ENCODE results near the gene VSTM5. TPM values are rescaled to one million over a fixed set of nuclear protein-coding genes. Genes with fewer than 3 reads are reported as not detected.

Gene VSTM5
- total RNA-seq, 4 donors from 2014 or later: 0.79 TPM; not detected in 3

DNA sequence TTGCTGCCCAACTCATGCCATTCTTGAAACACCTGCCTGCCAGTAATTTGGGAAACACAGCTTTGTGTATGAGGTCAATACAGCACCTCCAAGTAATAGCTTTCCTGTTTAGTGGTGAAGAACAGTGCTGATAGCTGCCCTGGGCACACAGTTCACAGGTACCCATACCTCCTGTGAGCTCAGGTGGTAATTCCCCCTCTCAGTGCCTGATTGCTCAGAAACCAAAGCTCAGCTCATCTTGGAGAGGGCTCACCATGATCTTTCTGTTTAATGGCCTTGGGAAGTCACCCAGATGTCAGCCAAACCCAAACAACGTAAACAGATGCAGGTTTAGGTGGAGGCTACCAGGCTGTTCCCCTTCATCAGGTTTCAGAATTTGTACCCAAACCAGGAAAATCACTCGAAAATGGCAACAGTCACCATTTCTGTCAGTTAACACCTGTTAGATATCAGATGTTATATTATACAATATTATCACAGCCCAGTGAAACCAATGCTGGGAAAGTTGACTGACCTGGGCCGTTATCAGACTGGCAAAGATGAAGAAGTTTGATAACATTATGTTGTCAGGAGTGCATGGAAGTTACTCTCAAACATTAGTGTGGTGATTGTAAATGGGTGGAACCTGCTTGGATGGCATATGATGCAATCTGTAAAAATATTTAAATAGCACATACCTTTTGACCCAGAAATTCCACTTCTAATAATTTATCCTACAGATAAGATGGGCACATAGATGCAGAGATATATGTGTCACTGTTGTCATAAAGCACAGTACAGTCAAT is 18.9 kb downstream of the VSTM5 start:
- no peak for ATAC-seq (ENCODE audit: low FRiP score)
- TF ChIP-seq, protein P1, sequence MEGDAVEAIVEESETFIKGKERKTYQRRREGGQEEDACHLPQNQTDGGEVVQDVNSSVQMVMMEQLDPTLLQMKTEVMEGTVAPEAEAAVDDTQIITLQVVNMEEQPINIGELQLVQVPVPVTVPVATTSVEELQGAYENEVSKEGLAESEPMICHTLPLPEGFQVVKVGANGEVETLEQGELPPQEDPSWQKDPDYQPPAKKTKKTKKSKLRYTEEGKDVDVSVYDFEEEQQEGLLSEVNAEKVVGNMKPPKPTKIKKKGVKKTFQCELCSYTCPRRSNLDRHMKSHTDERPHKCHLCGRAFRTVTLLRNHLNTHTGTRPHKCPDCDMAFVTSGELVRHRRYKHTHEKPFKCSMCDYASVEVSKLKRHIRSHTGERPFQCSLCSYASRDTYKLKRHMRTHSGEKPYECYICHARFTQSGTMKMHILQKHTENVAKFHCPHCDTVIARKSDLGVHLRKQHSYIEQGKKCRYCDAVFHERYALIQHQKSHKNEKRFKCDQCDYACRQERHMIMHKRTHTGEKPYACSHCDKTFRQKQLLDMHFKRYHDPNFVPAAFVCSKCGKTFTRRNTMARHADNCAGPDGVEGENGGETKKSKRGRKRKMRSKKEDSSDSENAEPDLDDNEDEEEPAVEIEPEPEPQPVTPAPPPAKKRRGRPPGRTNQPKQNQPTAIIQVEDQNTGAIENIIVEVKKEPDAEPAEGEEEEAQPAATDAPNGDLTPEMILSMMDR (IDR thresholded peaks at IDR 0.05): no peak
- no peak for DNase-seq (ENCODE audit: low spot score)

DNA sequence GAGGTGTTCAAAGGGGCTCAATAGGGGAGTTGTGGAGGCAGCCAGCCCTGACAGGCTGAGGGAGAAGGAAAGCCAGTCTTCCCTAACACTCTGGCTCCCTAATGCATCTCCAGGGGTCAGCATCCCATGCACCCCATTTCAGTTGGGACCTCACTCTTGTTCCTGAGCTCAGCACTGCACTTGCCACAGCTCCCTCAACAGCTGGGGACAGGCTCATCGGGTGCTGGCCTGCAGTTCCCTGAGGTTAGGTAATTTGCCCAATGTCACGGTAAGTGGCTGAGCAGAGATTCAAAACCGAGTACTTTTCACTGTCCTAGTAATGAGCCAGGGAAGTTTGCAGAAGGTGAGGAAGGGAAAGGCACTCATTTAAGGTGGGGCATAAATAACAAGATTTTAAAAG is 20.8 kb downstream of the VSTM5 start:
- TF ChIP-seq, protein P1 (IDR thresholded peaks at IDR 0.05): no peak
- no peak for DNase-seq (ENCODE audit: low spot score)
- ATAC-seq (ENCODE audit: low FRiP score): no peak

DNA sequence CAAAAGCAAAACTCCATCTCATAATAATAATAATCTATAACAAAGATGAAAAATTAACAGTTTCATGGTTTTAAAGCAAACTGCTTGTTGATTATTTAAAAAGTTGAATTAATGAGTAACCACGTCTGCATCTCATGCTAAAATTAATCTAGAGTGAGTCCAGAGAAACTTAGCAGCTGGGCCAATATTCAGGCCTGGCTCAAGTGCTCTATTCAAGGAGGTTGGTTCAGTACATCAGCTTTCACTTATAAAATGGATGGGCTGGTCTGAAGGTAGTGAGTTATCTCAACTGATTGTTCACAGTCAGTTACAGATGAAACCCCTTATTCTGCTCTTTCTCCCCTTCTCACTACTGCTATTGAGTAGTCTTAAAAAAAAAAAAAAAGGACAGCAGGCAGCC is 23.1 kb downstream of the VSTM5 start:
- ATAC-seq (ENCODE audit: low FRiP score): no peak
- TF ChIP-seq, protein P1 (IDR thresholded peaks at IDR 0.05): no peak
- no peak for DNase-seq (ENCODE audit: low spot score)

DNA sequence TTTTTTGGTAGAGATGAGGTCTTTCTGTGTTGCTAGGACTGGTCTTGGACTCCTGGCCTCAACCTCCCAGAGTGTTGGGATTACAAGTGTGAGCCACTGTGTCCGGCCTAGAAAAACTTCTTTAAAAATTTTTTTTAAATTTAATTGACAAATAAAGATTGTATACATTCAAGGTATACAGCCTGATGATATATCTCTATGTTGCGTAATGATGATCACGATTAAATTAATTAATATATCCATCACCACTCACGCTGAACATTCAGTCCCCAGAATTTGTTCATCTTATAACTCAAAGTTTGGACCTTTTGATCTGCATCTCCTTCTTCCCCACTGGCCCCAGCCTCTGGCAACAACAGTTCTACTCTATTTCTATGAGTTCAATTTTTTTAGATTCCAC is 27.2 kb downstream of the VSTM5 start:
- DNase-seq (ENCODE audit: low spot score): no peak
- ATAC-seq (ENCODE audit: low FRiP score): no peak
- TF ChIP-seq, protein P1 (IDR thresholded peaks at IDR 0.05): no peak

DNA sequence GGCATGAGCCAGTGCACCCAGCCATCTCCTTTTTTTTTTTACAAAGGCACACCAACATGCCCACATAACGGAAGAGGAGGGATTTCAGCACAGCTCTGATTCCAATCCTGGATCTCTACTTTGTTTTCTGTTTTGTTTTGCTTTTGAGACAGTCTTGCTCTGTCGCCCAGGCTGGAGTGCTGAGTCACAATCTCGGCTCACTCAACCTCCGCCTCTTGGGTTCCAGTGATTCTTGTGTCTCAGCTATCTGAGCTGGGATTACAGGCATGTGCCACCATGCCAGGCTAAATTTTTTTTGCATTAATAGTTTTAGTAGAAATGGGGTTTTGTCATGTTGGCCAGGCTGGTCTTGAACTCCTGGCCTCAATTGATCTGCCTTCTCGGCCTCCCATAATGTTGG is 28.1 kb downstream of the VSTM5 start:
- TF ChIP-seq, protein P1 (IDR thresholded peaks at IDR 0.05): no peak
- ATAC-seq (ENCODE audit: low FRiP score) (no peak), DNase-seq (ENCODE audit: low spot score) (no peak)

DNA sequence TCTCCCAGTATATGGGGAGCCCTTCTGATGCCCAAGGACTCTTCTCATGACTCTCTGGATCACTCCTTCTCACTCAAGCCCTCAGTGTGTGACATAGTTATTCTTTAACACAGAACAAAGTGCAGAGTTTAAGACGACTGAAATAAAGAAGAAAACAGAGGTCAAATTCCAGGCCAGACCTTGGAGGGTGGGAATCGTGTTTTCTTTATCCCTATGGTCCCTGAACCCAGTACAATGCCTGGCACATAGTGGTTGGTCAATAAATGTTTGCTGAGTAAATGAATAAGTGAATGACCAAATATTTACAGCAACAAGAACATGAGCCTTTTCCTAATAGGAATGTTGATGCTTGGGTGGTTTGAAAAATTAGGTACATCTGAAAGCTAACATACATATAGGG is 28.8 kb downstream of the VSTM5 start:
- no peak for ATAC-seq (ENCODE audit: low FRiP score)
- no peak for DNase-seq (ENCODE audit: low spot score)
- TF ChIP-seq, protein P1 (IDR thresholded peaks at IDR 0.05): no peak

DNA sequence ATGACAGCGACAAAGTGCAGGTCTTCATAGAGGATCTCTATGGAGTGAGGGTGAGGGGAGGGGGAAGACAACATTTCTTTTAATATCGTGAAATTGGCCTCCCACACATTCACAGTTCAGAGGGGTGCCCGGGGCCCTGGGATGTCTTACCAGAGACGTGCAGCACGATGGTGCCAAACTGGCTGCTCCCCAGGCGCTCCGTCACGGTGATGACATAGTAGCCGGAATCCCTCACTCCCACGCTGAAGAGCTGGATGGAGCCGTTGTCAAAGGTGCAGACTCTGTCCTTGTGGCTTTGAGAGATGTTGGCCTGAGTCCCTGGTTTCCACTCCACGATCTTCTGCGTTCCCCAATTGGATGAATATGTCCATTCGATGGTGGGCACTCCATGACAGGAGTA is 29.6 kb downstream of the VSTM5 start:
- no peak for ATAC-seq (ENCODE audit: low FRiP score)
- DNase-seq (ENCODE audit: low spot score): no peak
- TF ChIP-seq, protein P1 (IDR thresholded peaks at IDR 0.05): no peak
